ENCODE data around the gene ERBB2.

Gene ERBB2

GRCh38 chr17:39730095-39730921, 30.4 kb downstream of the ERBB2 start, which contains the start of gene MIEN1:
Gene MIEN1 (minus strand): TSS chr17:39730532. CDS start chr17:39730495, 37 bp downstream.
- no peaks in the 10 kb centered on the region for H3K27me3 ChIP-seq (replicated peaks; ENCODE audit: control insufficient read depth, insufficient read depth, low read length)
- DNase-seq (ENCODE audit: extremely low read depth, insufficient read length) = peak; percentile 92
- H3K4me3 ChIP-seq (replicated peaks; ENCODE audit: low read depth, low read length) = peak within 1 kb of the TSS; percentile 81
- TF ChIP-seq CTCF (IDR thresholded peaks at IDR 0.05; ENCODE audit: insufficient read depth, low read length, poor library complexity, severe bottlenecking) = peak; percentile 85
- peaks cover 10% of the 10 kb centered on the region for H3K36me3 ChIP-seq (ENCODE audit: control insufficient read depth, insufficient read depth, low read length)

GRCh38 chr17:39732586-39732985, 32.7 kb downstream of the ERBB2 start:
- no peak for TF ChIP-seq CTCF (IDR thresholded peaks at IDR 0.05; ENCODE audit: insufficient read depth, low read length, poor library complexity, severe bottlenecking)
- no peak for DNase-seq (ENCODE audit: extremely low read depth, insufficient read length)
- Histone ChIP-seq H3K36me3 (ENCODE audit: control insufficient read depth, insufficient read depth, low read length) (peaks cover 7% of the 10 kb centered on the region), H3K27me3 (replicated peaks; ENCODE audit: control insufficient read depth, insufficient read depth, low read length) (no peaks in the 10 kb centered on the region), H3K4me3 (replicated peaks; ENCODE audit: low read depth, low read length) (no peak overlapping the region)

GRCh38 chr17:39735882-39736281, 36.0 kb downstream of the ERBB2 start:
- no peak overlapping the region for H3K4me3 ChIP-seq (replicated peaks; ENCODE audit: low read depth, low read length)
- H3K27me3 ChIP-seq (replicated peaks; ENCODE audit: control insufficient read depth, insufficient read depth, low read length) = no peaks in the 10 kb centered on the region
- DNase-seq (ENCODE audit: extremely low read depth, insufficient read length) = no peak
- no peak for TF ChIP-seq CTCF (IDR thresholded peaks at IDR 0.05; ENCODE audit: insufficient read depth, low read length, poor library complexity, severe bottlenecking)
- no peaks in the 10 kb centered on the region for H3K36me3 ChIP-seq (ENCODE audit: control insufficient read depth, insufficient read depth, low read length)

GRCh38 chr17:39736319-39737165, 36.7 kb downstream of the ERBB2 start:
- no peak for TF ChIP-seq CTCF (IDR thresholded peaks at IDR 0.05; ENCODE audit: insufficient read depth, low read length, poor library complexity, severe bottlenecking)
- H3K27me3 ChIP-seq (replicated peaks; ENCODE audit: control insufficient read depth, insufficient read depth, low read length) = no peaks in the 10 kb centered on the region
- no peak for DNase-seq (ENCODE audit: extremely low read depth, insufficient read length)
- H3K36me3 ChIP-seq (ENCODE audit: control insufficient read depth, insufficient read depth, low read length) = no peaks in the 10 kb centered on the region
- no peak overlapping the region for H3K4me3 ChIP-seq (replicated peaks; ENCODE audit: low read depth, low read length)

GRCh38 chr17:39737206-39737759, 37.4 kb downstream of the ERBB2 start:
- DNase-seq (ENCODE audit: extremely low read depth, insufficient read length) = no peak
- H3K4me3 ChIP-seq (replicated peaks; ENCODE audit: low read depth, low read length) = no peak overlapping the region
- H3K36me3 ChIP-seq (ENCODE audit: control insufficient read depth, insufficient read depth, low read length) = no peaks in the 10 kb centered on the region
- no peak for TF ChIP-seq CTCF (IDR thresholded peaks at IDR 0.05; ENCODE audit: insufficient read depth, low read length, poor library complexity, severe bottlenecking)
- H3K27me3 ChIP-seq (replicated peaks; ENCODE audit: control insufficient read depth, insufficient read depth, low read length) = no peaks in the 10 kb centered on the region

All from GM06990 (cell line).